ENCODE results near the gene ZNF100.

GRCh38 chr19:21705393-21705792 is 62.0 kb downstream of the ZNF100 start:
- no peak for TF ChIP-seq CTCF (IDR thresholded peaks at IDR 0.05; ENCODE audit: poor library complexity, severe bottlenecking)
- no peak for TF ChIP-seq EP300 (conservative IDR thresholded peaks at IDR 0.05; ENCODE audit: poor library complexity, severe bottlenecking)
- no peak for TF ChIP-seq TAF1 (IDR thresholded peaks at IDR 0.05; ENCODE audit: low read depth)
- TF ChIP-seq RAD21 (conservative IDR thresholded peaks at IDR 0.05): no peak

Data from neural cell (in vitro differentiated cells).